ENCODE measurements around the gene FGD5.

Gene FGD5

DNA sequence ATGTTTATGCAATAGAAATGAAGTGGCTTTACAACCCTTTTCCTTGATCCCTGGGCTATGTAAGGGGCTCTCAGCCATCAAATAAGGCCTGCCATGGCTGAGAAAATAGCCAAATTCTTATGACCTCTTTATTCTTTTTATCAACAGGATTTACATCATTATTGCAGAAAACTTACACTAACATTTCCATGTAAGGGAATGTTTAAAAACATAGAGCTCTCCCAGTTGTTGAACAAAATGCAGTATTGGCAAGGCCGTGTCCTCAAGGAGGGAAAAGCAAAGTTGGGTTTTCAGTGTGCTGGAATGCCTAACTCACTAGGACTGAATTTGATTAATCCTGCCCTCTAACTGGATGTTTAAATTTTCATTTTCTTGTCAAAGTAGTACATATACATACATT lies 150.9 kb downstream of the FGD5 start:
- Histone ChIP-seq H2BK5ac (ENCODE audit: low read length) (no peak overlapping the region), H4K8ac (ENCODE audit: low read depth, low read length) (no peak overlapping the region), H4K91ac (ENCODE audit: low read depth, low read length, poor library complexity) (no peak overlapping the region), H2AK5ac (ENCODE audit: low read depth, low read length) (no peak overlapping the region), H3K4me2 (ENCODE audit: insufficient read depth, low read length, poor library complexity, severe bottlenecking) (no peak overlapping the region), H2BK120ac (ENCODE audit: low read depth, low read length) (no peak overlapping the region), H3K9me3 (replicated peaks in 1 of 2; ENCODE audit: control insufficient read depth in 2 of 2, insufficient read depth in 1 of 2, low read depth in 1 of 2, low read length in 2 of 2) (peaks cover 1 to 36% of the 10 kb centered on the region in 2 donors), H3K27me3 (ENCODE audit: control insufficient read depth in 3 of 3, insufficient read depth in 3 of 3, low read depth in 1 of 3, low read length in 3 of 3) (no peaks in the 10 kb centered on the region), H3K9ac (ENCODE audit: low read depth, low read length, poor library complexity) (no peak overlapping the region), H2BK12ac (ENCODE audit: low read length) (no peak overlapping the region), H2BK15ac (ENCODE audit: low read length) (no peak overlapping the region), H3K23ac (ENCODE audit: low read depth, low read length, poor library complexity) (no peak overlapping the region), H3K14ac (ENCODE audit: low read length) (no peak overlapping the region), H3K36me3 (replicated peaks in 1 of 2; ENCODE audit: control insufficient read depth in 2 of 2, insufficient read depth in 2 of 2, low read length in 2 of 2) (peaks cover 2 to 65% of the 10 kb centered on the region in 2 donors), H3K4me1 (ENCODE audit: control insufficient read depth in 2 of 2, insufficient read depth in 1 of 2, low read depth in 1 of 2, low read length in 2 of 2) (no peaks in the 10 kb centered on the region), H2AFZ (ENCODE audit: low read length) (no peak overlapping the region), H3K4me3 (ENCODE audit: low read length in 2 of 2) (no peak overlapping the region), H3K18ac (ENCODE audit: low read length) (no peak overlapping the region), H3K27ac (replicated peaks; ENCODE audit: low read length) (no peak overlapping the region), H3K79me1 (ENCODE audit: low read depth, low read length) (peaks cover 2% of the 10 kb centered on the region), H3K4ac (ENCODE audit: low read length) (no peak overlapping the region)
- DNase-seq (ENCODE audit: low spot score): no peak
- WGBS, 2 donors (ENCODE audit: extremely low coverage in 2 of 2, insufficient read length in 2 of 2, insufficient replicate concordance in 1 of 2): no CpG with 5 or more reads among the region's 1 CpG

- no peak overlapping the region for H2BK5ac ChIP-seq (ENCODE audit: low read length)
- H3K14ac ChIP-seq (ENCODE audit: low read length): no peak overlapping the region
- H2BK120ac ChIP-seq (ENCODE audit: low read depth, low read length): no peak overlapping the region
- H3K4me1 ChIP-seq (ENCODE audit: control insufficient read depth in 2 of 2, insufficient read depth in 1 of 2, low read depth in 1 of 2, low read length in 2 of 2): peaks cover 1 to 15% of the 10 kb centered on the region in 2 donors
- no peak overlapping the region for H4K8ac ChIP-seq (ENCODE audit: low read depth, low read length)
- H3K18ac ChIP-seq (ENCODE audit: low read length): no peak overlapping the region
- no peak overlapping the region for H3K27ac ChIP-seq (replicated peaks; ENCODE audit: low read length)
- no peak overlapping the region for H3K4ac ChIP-seq (ENCODE audit: low read length)
- H3K79me1 ChIP-seq (ENCODE audit: low read depth, low read length): no peaks in the 10 kb centered on the region
- DNase-seq (ENCODE audit: low spot score): no peak
- peaks cover 2 to 41% of the 10 kb centered on the region in 2 donors for H3K36me3 ChIP-seq (replicated peaks in 1 of 2; ENCODE audit: control insufficient read depth in 2 of 2, insufficient read depth in 2 of 2, low read length in 2 of 2)
- peaks cover 0 to 23% of the 10 kb centered on the region in 2 donors for H3K9me3 ChIP-seq (replicated peaks in 1 of 2; ENCODE audit: control insufficient read depth in 2 of 2, insufficient read depth in 1 of 2, low read depth in 1 of 2, low read length in 2 of 2)
- H2AK5ac ChIP-seq (ENCODE audit: low read depth, low read length): no peak overlapping the region
- no peak overlapping the region for H2BK15ac ChIP-seq (ENCODE audit: low read length)
- no peak overlapping the region for H3K9ac ChIP-seq (ENCODE audit: low read depth, low read length, poor library complexity)
- no peak overlapping the region for H4K91ac ChIP-seq (ENCODE audit: low read depth, low read length, poor library complexity)
- no peak overlapping the region for H3K4me3 ChIP-seq (ENCODE audit: low read length in 2 of 2)
- WGBS, 2 donors (ENCODE audit: extremely low coverage in 2 of 2, insufficient read length in 2 of 2, insufficient replicate concordance in 1 of 2): no CpG with 5 or more reads among the region's 1 CpG
- no peak overlapping the region for H2AFZ ChIP-seq (ENCODE audit: low read length)
- no peak overlapping the region for H2BK12ac ChIP-seq (ENCODE audit: low read length)
- H3K4me2 ChIP-seq (ENCODE audit: insufficient read depth, low read length, poor library complexity, severe bottlenecking): no peak overlapping the region
- H3K27me3 ChIP-seq (ENCODE audit: control insufficient read depth in 3 of 3, insufficient read depth in 3 of 3, low read depth in 1 of 3, low read length in 3 of 3): no peaks in the 10 kb centered on the region
- no peak overlapping the region for H3K23ac ChIP-seq (ENCODE audit: low read depth, low read length, poor library complexity)
Measured at GRCh38 chr3:14976317-14976716, 157.6 kb downstream of the FGD5 start.

DNA sequence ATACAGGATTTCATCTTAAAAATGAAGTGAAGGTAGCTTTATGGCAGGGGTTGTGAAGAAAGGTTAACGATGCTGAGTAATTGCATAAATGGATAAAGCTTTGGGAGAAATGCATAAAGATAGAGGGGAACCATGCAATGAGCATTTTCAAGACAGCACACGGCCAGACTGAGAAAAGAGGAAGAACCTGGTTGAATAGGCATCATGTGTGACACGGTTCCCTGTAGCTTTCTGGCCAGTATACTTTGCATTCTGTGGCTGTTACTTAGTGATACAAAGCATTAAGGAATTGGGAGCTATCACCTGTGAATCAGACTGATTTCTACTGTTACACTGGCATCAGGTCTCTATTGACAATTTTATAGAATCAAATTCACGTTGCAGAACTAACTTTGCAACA lies 161.9 kb downstream of the FGD5 start:
- Histone ChIP-seq H3K79me1 (ENCODE audit: low read depth, low read length) (no peaks in the 10 kb centered on the region), H2BK5ac (ENCODE audit: low read length) (no peak overlapping the region), H4K91ac (ENCODE audit: low read depth, low read length, poor library complexity) (no peak overlapping the region), H3K18ac (ENCODE audit: low read length) (no peak overlapping the region), H3K27ac (replicated peaks; ENCODE audit: low read length) (no peak overlapping the region), H3K4ac (ENCODE audit: low read length) (no peak overlapping the region), H2BK12ac (ENCODE audit: low read length) (no peak overlapping the region), H3K27me3 (ENCODE audit: control insufficient read depth in 3 of 3, insufficient read depth in 3 of 3, low read depth in 1 of 3, low read length in 3 of 3) (no peaks in the 10 kb centered on the region), H3K9ac (ENCODE audit: low read depth, low read length, poor library complexity) (no peak overlapping the region), H3K4me3 (ENCODE audit: low read length in 2 of 2) (no peak overlapping the region), H2BK15ac (ENCODE audit: low read length) (no peak overlapping the region), H2BK120ac (ENCODE audit: low read depth, low read length) (no peak overlapping the region), H3K23ac (ENCODE audit: low read depth, low read length, poor library complexity) (no peak overlapping the region), H3K4me2 (ENCODE audit: insufficient read depth, low read length, poor library complexity, severe bottlenecking) (no peak overlapping the region), H3K4me1 (ENCODE audit: control insufficient read depth in 2 of 2, insufficient read depth in 1 of 2, low read depth in 1 of 2, low read length in 2 of 2) (peaks cover 1 to 15% of the 10 kb centered on the region in 2 donors), H2AK5ac (ENCODE audit: low read depth, low read length) (no peak overlapping the region), H3K9me3 (replicated peaks in 1 of 2; ENCODE audit: control insufficient read depth in 2 of 2, insufficient read depth in 1 of 2, low read depth in 1 of 2, low read length in 2 of 2) (peaks cover 0 to 7% of the 10 kb centered on the region in 2 donors), H2AFZ (ENCODE audit: low read length) (no peak overlapping the region), H3K36me3 (replicated peaks in 1 of 2; ENCODE audit: control insufficient read depth in 2 of 2, insufficient read depth in 2 of 2, low read length in 2 of 2) (peaks cover 0 to 24% of the 10 kb centered on the region in 2 donors), H4K8ac (ENCODE audit: low read depth, low read length) (no peak overlapping the region), H3K14ac (ENCODE audit: low read length) (no peak overlapping the region)
- no peak for DNase-seq (ENCODE audit: low spot score)
- no CpG with 5 or more reads among the region's 4 CpGs for WGBS, 2 donors (ENCODE audit: extremely low coverage in 2 of 2, insufficient read length in 2 of 2, insufficient replicate concordance in 1 of 2)

Data from neuronal stem cell (in vitro differentiated cells).